Adrenal gland (tissue), 12 donors: ENCODE results near the gene CREB3L1. TPM values are rescaled to one million over a fixed set of nuclear protein-coding genes. Genes with fewer than 3 reads are reported as not detected.

ENCODE experiments used
- DNase-seq, 7 donors: peaks; one replicate each; pipeline ENCODE4 v3.0.0-alpha.2; 2019 to 2020
- H3K27ac ChIP-seq, 5 donors: fragments of 200-600 bp; sonication (generic) in 4 of 5; 1 replicate in 3 of 5; 2 replicates in 2 of 5; pipeline versions ENCODE4 v1.5.1 to v1.8.0; 2016 to 2020; ENCODE audit warnings: mild to moderate bottlenecking in 1 of 5
- H3K27me3 ChIP-seq: fragments of 200-600 bp; 2 replicates; pipeline ENCODE4 v1.8.0; 2021
- H3K36me3 ChIP-seq, 2 donors: fragments of 200-600 bp; replicated peaks in 1 of 2; 1 replicate in 1 of 2; 2 replicates in 1 of 2; pipeline versions ENCODE4 v1.5.1 to v1.8.0; 2018 to 2022
- H3K4me1 ChIP-seq, 2 donors: fragments of 200-600 bp; replicated peaks in 1 of 2; 1 replicate in 1 of 2; 2 replicates in 1 of 2; pipeline versions ENCODE4 v1.5.1 to v1.8.0; 2018 to 2021
- H3K4me3 ChIP-seq, 4 donors: fragments of 200-600 bp; sonication (generic) in 3 of 4; one replicate each; pipeline ENCODE4 v1.5.1; 2016 to 2018
- H3K9me3 ChIP-seq, 3 donors: fragments of 200-600 bp; sonication (generic) in 1 of 3; replicated peaks in 1 of 3; 1 replicate in 2 of 3; 2 replicates in 1 of 3; pipeline versions ENCODE4 v1.5.1 to v1.8.0; 2016 to 2021
- CTCF ChIP-seq, 6 experiments: fragments of 450-650 bp in 4 of 6; fragments of 200-600 bp in 2 of 6; sonication (generic) in 1 of 6; IDR thresholded peaks; 1 replicate in 5 of 6; 2 replicates in 1 of 6; pipeline versions ENCODE4 v1.5.1 to v1.8.0; 2016 to 2021; ENCODE audit warnings: antibody characterized with exemption in 6 of 6, mild to moderate bottlenecking in 2 of 6, moderate library complexity in 1 of 6
- POLR2A ChIP-seq, 2 donors: fragments of 450-650 bp; IDR thresholded peaks; one replicate each; pipeline ENCODE4 v1.6.1; 2017; ENCODE audit warnings: antibody characterized with exemption in 2 of 2, mild to moderate bottlenecking in 2 of 2, moderate library complexity in 1 of 2
- WGBS, 4 donors: extraction: QIAGEN DNeasy Blood & Tissue Kit in 2 of 4; methylation state at CpG; one replicate each; pipeline versions ENCODE4 v1.1.5 to v1.1.7; 2013 to 2017; 5-methylcytosine and 5-hydroxymethylcytosine counted together
- intact Hi-C, 2 donors: fragments of 100-400 bp; cut with DNase I; formaldehyde crosslinking; loops; one replicate each; pipeline versions ENCODE4 v1.14.1 to v1.15.0; 2022 to 2023
- polyA plus RNA-seq, 3 donors: library from polyadenylated mRNA; stranded (reverse); fragments of 200-250 nt in 2 of 3; fragments of 350-450 nt in 1 of 3; fragmentation: Illumina TruSeq in 1 of 3; extraction: RNeasy Lipid Tissue Mini Kit (QIAGEN cat#74804) in 1 of 3; gene quantifications; one replicate each; pipeline ENCODE4 v1.2.3, GENCODE V29; 2013 to 2014
- total RNA-seq, 9 donors: library from RNA; depleted of rRNA in 4 of 9; stranded (reverse); fragments of >200 nt in 4 of 9; fragments of 120-200 nt in 1 of 9; fragmentation: NEBNext Ultra II Directional in 1 of 9; extraction: Animal tissue kit (Norgen Biotek cat#: 25700) in 1 of 9; gene quantifications; one replicate each; pipeline versions ENCODE4 v1.1.0 to v1.2.4, GENCODE V29; 2013 to 2023
- donor health status: healthy with polysubstance abuse.
- donor health status: Bipolar disorder and iron deficiency.
- donor health status: DM: yes; HTN: yes; CAD: no.
- donor health status: DM: no; HTN: no; CAD: no.
- donor health status: DM: no; HTN: no; CAD: no.
- donor health status: DM: yes; HTN: yes; CAD: no.

CREB3L1 gene
- total and polyA plus RNA-seq, 12 donors, result 5.4 to 31.7 (median 26.2) TPM

GRCh38 chr11:46343520-46343919, 66.1 kb downstream of the CREB3L1 start:
- no peaks in the 10 kb centered on the region for H3K36me3 ChIP-seq
- no peak for DNase-seq
- no peak overlapping the region for H3K4me3 ChIP-seq
- 66 to 81% (median 80%) methylated on average over 3 of the region's 3 CpGs for WGBS, 4 donors
- no peaks in the 10 kb centered on the region for H3K9me3 ChIP-seq
- intact Hi-C loops, result no loop called here
- H3K27ac ChIP-seq, result no peak overlapping the region
- no peaks in the 10 kb centered on the region for H3K27me3 ChIP-seq
- H3K4me1 ChIP-seq, result peaks cover 7 to 34% of the 10 kb centered on the region in 2 donors
- no peak for TF ChIP-seq POLR2A (IDR thresholded peaks at IDR 0.05)

GRCh38 chr11:46345131-46345597, 67.7 kb downstream of the CREB3L1 start:
- Histone ChIP-seq H3K27me3 (no peaks in the 10 kb centered on the region), H3K9me3 (no peaks in the 10 kb centered on the region), H3K27ac (peak overlapping the region in 3 of 5 donors; percentile 48 to 80 (median 54)), H3K36me3 (no peaks in the 10 kb centered on the region), H3K4me1 (peaks cover 7 to 26% of the 10 kb centered on the region in 2 donors), H3K4me3 (peak overlapping the region in 1 of 4 donors; percentile 49)
- peak in 5 of 7 donors; percentile 49 to 79 (median 61) for DNase-seq
- intact Hi-C loops, result no loop called here
- WGBS, 4 donors, result 57 to 73% (median 66%) methylated on average over 19 to 20 of the region's 20 CpGs
- no peak for TF ChIP-seq CTCF (IDR thresholded peaks at IDR 0.05)
- TF ChIP-seq POLR2A (IDR thresholded peaks at IDR 0.05), result peak in 1 of 2 donors; percentile 40

GRCh38 chr11:46345881-46346484, 68.5 kb downstream of the CREB3L1 start:
- intact Hi-C loops, result no loop called here
- Histone ChIP-seq H3K36me3 (no peaks in the 10 kb centered on the region), H3K4me1 (peaks cover 9 to 26% of the 10 kb centered on the region in 2 donors), H3K4me3 (peak overlapping the region in 2 of 4 donors; percentile 1 to 49), H3K27me3 (no peaks in the 10 kb centered on the region), H3K27ac (peak overlapping the region in 3 of 5 donors; percentile 48 to 80 (median 54)), H3K9me3 (no peaks in the 10 kb centered on the region)
- TF ChIP-seq POLR2A (IDR thresholded peaks at IDR 0.05) (no peak), CTCF (IDR thresholded peaks at IDR 0.05) (no peak)
- DNase-seq, result no peak
- WGBS, 4 donors, result 66 to 69% (median 68%) methylated on average over 7 to 10 of the region's 10 CpGs

GRCh38 chr11:46346886-46347636, 69.6 kb downstream of the CREB3L1 start, which contains the start of gene DGKZ:
Gene DGKZ, plus strand, starts transcription at chr11:46347463. Its CDS starts 197 bp downstream, at chr11:46347660.
- peak; percentile 81 to 89 (median 84) for DNase-seq
- 8 to 37% (median 12%) methylated on average over 9 to 80 of the region's 80 CpGs for WGBS, 4 donors
- no peaks in the 10 kb centered on the region for H3K36me3 ChIP-seq
- H3K27me3 ChIP-seq, result no peaks in the 10 kb centered on the region
- peak in 5 of 6 experiments; percentile 11 to 99 (median 83) for TF ChIP-seq CTCF (IDR thresholded peaks at IDR 0.05)
- peak; percentile 9 to 45 for TF ChIP-seq POLR2A (IDR thresholded peaks at IDR 0.05)
- H3K27ac ChIP-seq, result peak within 1 kb of the TSS in 2 of 5 donors; percentile 13 to 80
- H3K4me1 ChIP-seq, result peaks cover 20 to 36% of the 10 kb centered on the region in 2 donors
- intact Hi-C loops, result no loop called here
- peak within 1 kb of the TSS; percentile 62 to 76 (median 68) for H3K4me3 ChIP-seq
- H3K9me3 ChIP-seq, result no peaks in the 10 kb centered on the region
